Measurements from ENCODE around the gene PLIN5. TPM values are rescaled to one million over a fixed set of nuclear protein-coding genes. Genes with fewer than 3 reads are reported as not detected.

The PLIN5 gene
- total and polyA plus RNA-seq, 2 of the 8 experiments (the other 6 are each of a cell fraction or from before 2014, with no cell fraction given) = 2.0 to 2.5 TPM

DNA sequence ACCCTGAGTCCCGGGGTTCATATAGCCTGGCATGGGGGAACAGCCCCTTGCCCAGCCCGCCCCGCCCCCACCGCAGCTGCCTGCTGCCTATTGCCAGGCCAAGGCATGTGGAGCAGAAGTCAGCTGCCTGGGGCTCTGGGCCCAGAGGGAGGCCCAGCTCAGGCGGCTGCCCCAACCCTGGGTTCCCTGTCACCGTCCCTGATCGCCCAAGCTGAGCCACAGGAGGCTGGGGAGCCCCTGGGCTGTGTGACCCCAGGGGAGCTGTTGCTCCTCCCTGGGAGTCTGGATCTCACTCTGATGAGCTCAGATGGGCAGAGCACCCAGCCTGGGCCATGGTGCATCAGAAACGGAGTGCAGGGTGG lies 18.1 kb downstream of the PLIN5 start (continued):
- TF ChIP-seq SUZ12 (IDR thresholded peaks at IDR 0.05; ENCODE audit: low read length) (no peak), FOSL1 (IDR thresholded peaks at IDR 0.05; ENCODE audit: insufficient read depth, low read depth, low read length) (no peak)
